ENCODE data around the gene COL6A6. TPM values are rescaled to one million over a fixed set of nuclear protein-coding genes. Genes with fewer than 3 reads are reported as not detected.

The COL6A6 gene
- total RNA-seq, 1 donor from 2014 or later: 103 TPM

GRCh38 chr3:130565224-130565623 is 48.2 kb downstream of the COL6A6 start:
- no peaks in the 10 kb centered on the region for H3K9me3 ChIP-seq (ENCODE audit: control insufficient read depth in 3 of 3, low read length in 3 of 3)
- no peak overlapping the region for H3K4me3 ChIP-seq (ENCODE audit: low read length in 3 of 3)
- no peaks in the 10 kb centered on the region for H3K36me3 ChIP-seq (ENCODE audit: control insufficient read depth in 3 of 3, insufficient read depth in 3 of 3, low read length in 3 of 3)
- H3K27ac ChIP-seq (ENCODE audit: low read depth, low read length): no peak overlapping the region
- no peaks in the 10 kb centered on the region for H3K4me1 ChIP-seq (ENCODE audit: control insufficient read depth in 3 of 3, insufficient read depth in 3 of 3, low read length in 3 of 3)
- no peaks in the 10 kb centered on the region for H3K27me3 ChIP-seq (ENCODE audit: control insufficient read depth in 3 of 3, insufficient read depth in 3 of 3, low read length in 3 of 3)
- no peak overlapping the region for H3K9ac ChIP-seq (ENCODE audit: low read depth in 1 of 3, low read length in 3 of 3)

Other genes with a start within 250 kb of the COL6A6 start
- not detected for gene COL6A5, start 171.5 kb upstream of the COL6A6 start, total RNA-seq
- 58.5 TPM for gene PIK3R4, start 229.7 kb downstream of the COL6A6 start, total RNA-seq